Liver (tissue), 10 donors: ENCODE results near the gene MCCD1. TPM values are rescaled to one million over a fixed set of nuclear protein-coding genes. Genes with fewer than 3 reads are reported as not detected.

Experiments used
- DNase-seq: peaks from one replicate; pipeline ENCODE4 v3.0.0-alpha.2; 2017; ENCODE audit warnings: low spot score
- H3K27ac ChIP-seq, 2 donors: one replicate each; pipeline ENCODE4 v1.7.0; 2013; ENCODE audit warnings: inconsistent platforms in 2 of 2, low read length in 2 of 2, control low read depth in 1 of 2, low read depth in 1 of 2, mild to moderate bottlenecking in 1 of 2
- H3K27me3 ChIP-seq, 4 donors: one replicate each; pipeline versions ENCODE4 v1.6.1 to v1.7.0; 2013; ENCODE audit warnings: low read length in 3 of 4, inconsistent platforms in 1 of 4, mild to moderate bottlenecking in 1 of 4, moderate library complexity in 1 of 4; ENCODE audit not compliant: control insufficient read depth in 4 of 4, insufficient read depth in 4 of 4
- H3K36me3 ChIP-seq, 4 donors: one replicate each; pipeline versions ENCODE4 v1.6.1 to v1.7.0; 2013; ENCODE audit warnings: low read length in 3 of 4, mild to moderate bottlenecking in 3 of 4, low read depth in 1 of 4, moderate library complexity in 1 of 4; ENCODE audit not compliant: control insufficient read depth in 4 of 4, insufficient read depth in 3 of 4
- H3K4me1 ChIP-seq, 4 donors: one replicate each; pipeline versions ENCODE4 v1.6.1 to v1.7.0; 2013; ENCODE audit warnings: low read length in 3 of 4, mild to moderate bottlenecking in 3 of 4, moderate library complexity in 1 of 4; ENCODE audit not compliant: control insufficient read depth in 4 of 4, insufficient read depth in 4 of 4
- H3K4me3 ChIP-seq, 3 donors: one replicate each; pipeline versions ENCODE4 v1.6.1 to v1.7.0; 2013; ENCODE audit warnings: low read length in 3 of 3, control low read depth in 1 of 3, low read depth in 1 of 3, mild to moderate bottlenecking in 1 of 3
- H3K9ac ChIP-seq, 2 donors: one replicate each; pipeline ENCODE4 v1.7.0; 2013; ENCODE audit warnings: low read length in 2 of 2, mild to moderate bottlenecking in 2 of 2, moderate library complexity in 2 of 2, control low read depth in 1 of 2, low read depth in 1 of 2
- H3K9me3 ChIP-seq, 4 donors: one replicate each; pipeline versions ENCODE4 v1.6.1 to v1.7.0; 2013; ENCODE audit warnings: low read length in 3 of 4; ENCODE audit not compliant: control insufficient read depth in 4 of 4
- FOXA2 ChIP-seq: IDR thresholded peaks from 2 replicates; pipeline ENCODE4 v1.6.1; 2016; ENCODE audit warnings: antibody characterized with exemption
- GABPA ChIP-seq, 2 donors: IDR thresholded peaks in 1 of 2; conservative IDR thresholded peaks in 1 of 2; 2 replicates each; pipeline ENCODE4 v1.6.1; 2016; ENCODE audit warnings: antibody characterized with exemption in 2 of 2, mild to moderate bottlenecking in 1 of 2, moderate library complexity in 1 of 2
- HNF4G ChIP-seq: IDR thresholded peaks from 2 replicates; pipeline ENCODE4 v1.6.1; 2016; ENCODE audit warnings: antibody characterized with exemption
- WGBS: extraction: QIAGEN DNeasy Blood & Tissue Kit; methylation state at CpG from one replicate; pipeline ENCODE4 v1.1.7; 2013; 5-methylcytosine and 5-hydroxymethylcytosine counted together
- polyA plus RNA-seq, 2 donors: library from polyadenylated mRNA; stranded (reverse) in 1 of 2; unstranded in 1 of 2; fragments of 200-250 nt in 1 of 2; fragments of >200 nt in 1 of 2; fragmentation: Nextera tagmentation in 1 of 2; extraction: Ambion mirVana in 1 of 2; gene quantifications; one replicate each; pipeline versions ENCODE4 v1.2.1 to v1.2.3, GENCODE V29; 2013 to 2015
- small RNA-seq: library from RNA; depleted of rRNA; stranded (forward); fragments of <200 nt; gene quantifications from one replicate; pipeline ENCODE3, GENCODE V24; 2014
- total RNA-seq, 2 donors: library from RNA; depleted of rRNA; stranded (reverse); fragments of >200 nt; gene quantifications; one replicate each; pipeline ENCODE4 v1.2.3, GENCODE V29; 2014
- TF ChIP-seq, protein P1 (sequence below): IDR thresholded peaks from 2 replicates; pipeline ENCODE4 v1.6.1; 2016; ENCODE audit warnings: antibody characterized with exemption, mild to moderate bottlenecking
- donor health status: healthy.
- donor health status: healthy.
- donor health status: healthy.
- donor health status: healthy.
- donor health status: healthy.

The MCCD1 gene
- total and polyA plus RNA-seq, 4 donors, result 0.56 TPM; not detected in 3

DNA sequence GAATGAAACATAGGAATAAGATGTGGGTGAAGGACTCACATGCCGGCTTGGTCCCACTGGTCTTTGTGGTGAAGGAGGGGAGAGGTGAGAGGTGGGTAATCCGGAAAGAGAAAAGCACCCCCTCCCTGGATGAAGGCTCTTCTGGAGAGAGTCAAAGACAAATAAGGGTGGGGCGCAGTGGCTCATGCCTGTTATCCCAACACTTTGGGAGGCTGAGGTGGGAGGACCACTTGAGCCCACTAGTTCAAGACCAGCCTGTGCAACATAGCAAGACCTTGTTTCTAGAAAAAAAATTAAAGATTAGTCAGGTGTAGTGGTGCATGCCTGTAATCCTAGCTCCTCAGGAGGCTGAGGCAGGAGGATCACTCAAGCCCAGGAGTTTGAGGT lies 50.4 kb downstream of the MCCD1 start:
- TF ChIP-seq HNF4G (no peak), GABPA (IDR thresholded peaks at IDR 0.05 in 1 of 2, conservative IDR thresholded peaks at IDR 0.05 in 1 of 2) (no peak), FOXA2 (no peak)
- TF ChIP-seq, protein P1, sequence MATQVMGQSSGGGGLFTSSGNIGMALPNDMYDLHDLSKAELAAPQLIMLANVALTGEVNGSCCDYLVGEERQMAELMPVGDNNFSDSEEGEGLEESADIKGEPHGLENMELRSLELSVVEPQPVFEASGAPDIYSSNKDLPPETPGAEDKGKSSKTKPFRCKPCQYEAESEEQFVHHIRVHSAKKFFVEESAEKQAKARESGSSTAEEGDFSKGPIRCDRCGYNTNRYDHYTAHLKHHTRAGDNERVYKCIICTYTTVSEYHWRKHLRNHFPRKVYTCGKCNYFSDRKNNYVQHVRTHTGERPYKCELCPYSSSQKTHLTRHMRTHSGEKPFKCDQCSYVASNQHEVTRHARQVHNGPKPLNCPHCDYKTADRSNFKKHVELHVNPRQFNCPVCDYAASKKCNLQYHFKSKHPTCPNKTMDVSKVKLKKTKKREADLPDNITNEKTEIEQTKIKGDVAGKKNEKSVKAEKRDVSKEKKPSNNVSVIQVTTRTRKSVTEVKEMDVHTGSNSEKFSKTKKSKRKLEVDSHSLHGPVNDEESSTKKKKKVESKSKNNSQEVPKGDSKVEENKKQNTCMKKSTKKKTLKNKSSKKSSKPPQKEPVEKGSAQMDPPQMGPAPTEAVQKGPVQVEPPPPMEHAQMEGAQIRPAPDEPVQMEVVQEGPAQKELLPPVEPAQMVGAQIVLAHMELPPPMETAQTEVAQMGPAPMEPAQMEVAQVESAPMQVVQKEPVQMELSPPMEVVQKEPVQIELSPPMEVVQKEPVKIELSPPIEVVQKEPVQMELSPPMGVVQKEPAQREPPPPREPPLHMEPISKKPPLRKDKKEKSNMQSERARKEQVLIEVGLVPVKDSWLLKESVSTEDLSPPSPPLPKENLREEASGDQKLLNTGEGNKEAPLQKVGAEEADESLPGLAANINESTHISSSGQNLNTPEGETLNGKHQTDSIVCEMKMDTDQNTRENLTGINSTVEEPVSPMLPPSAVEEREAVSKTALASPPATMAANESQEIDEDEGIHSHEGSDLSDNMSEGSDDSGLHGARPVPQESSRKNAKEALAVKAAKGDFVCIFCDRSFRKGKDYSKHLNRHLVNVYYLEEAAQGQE, result no peak
- H3K27me3 ChIP-seq, result no peaks in the 10 kb centered on the region
- H3K9me3 ChIP-seq, result no peaks in the 10 kb centered on the region
- peaks cover 0 to 16% (median 6%) of the 10 kb centered on the region in 4 donors for H3K4me1 ChIP-seq
- H3K27ac ChIP-seq, result no peak overlapping the region
- no peak overlapping the region for H3K9ac ChIP-seq
- DNase-seq, result no peak
- H3K4me3 ChIP-seq, result no peak overlapping the region
- 92% methylated on average over 3 of the region's 3 CpGs for WGBS
- H3K36me3 ChIP-seq, result no peaks in the 10 kb centered on the region

Small RNAs within 50 kb of the gene (small RNA-seq; reads per million reads assigned to genes)
- gene AL663061.1 (not detected), gene RF00019 (not detected), gene SNORD117 (207 reads per million, percentile 98 among the genes with 10 or more reads in this experiment), gene SNORD84 (not detected)

Other genes with a start within 250 kb of the MCCD1 start
- gene HLA-B, start 171.8 kb upstream of the MCCD1 start, total RNA-seq, result 100 to 1,000 TPM; 341 to 369 TPM
- 100 to 1,000 TPM; 464 to 864 TPM for gene HLA-B, start 171.8 kb upstream of the MCCD1 start, polyA plus RNA-seq
- 1 to 10 TPM; 3.3 to 9.1 TPM for gene MICA, start 125.4 kb upstream of the MCCD1 start, total RNA-seq
- gene MICA, start 125.4 kb upstream of the MCCD1 start, polyA plus RNA-seq, result 1 to 10 TPM; 3.2 to 5.0 TPM
- gene MICB, start 30.8 kb upstream of the MCCD1 start, total RNA-seq, result 1 to 10 TPM; 1.8 to 4.9 TPM
- gene MICB, start 30.8 kb upstream of the MCCD1 start, polyA plus RNA-seq, result under 1 TPM; 0.19 to 0.66 TPM
- 100 to 1,000 TPM; 151 to 254 TPM for gene DDX39B, start 13.0 kb downstream of the MCCD1 start, total RNA-seq
- 100 to 1,000 TPM in 1 of 2 donors, 10 to 100 TPM in 1; 75.0 to 120 TPM for gene DDX39B, start 13.0 kb downstream of the MCCD1 start, polyA plus RNA-seq
- gene ATP6V1G2, start 17.6 kb downstream of the MCCD1 start, total RNA-seq, result under 1 TPM; 0.14 to 0.17 TPM
- under 1 TPM; 0.35 to 0.36 TPM for gene ATP6V1G2, start 17.6 kb downstream of the MCCD1 start, polyA plus RNA-seq
- 1 to 10 TPM; 6.7 to 8.0 TPM for gene NFKBIL1, start 18.6 kb downstream of the MCCD1 start, total RNA-seq
- gene NFKBIL1, start 18.6 kb downstream of the MCCD1 start, polyA plus RNA-seq, result 1 to 10 TPM; 3.3 to 9.6 TPM
- not detected for gene LTA, start 43.3 kb downstream of the MCCD1 start, total RNA-seq
- under 1 TPM in 1 of 2 donors, not detected in 1; 0.05 TPM for gene LTA, start 43.3 kb downstream of the MCCD1 start, polyA plus RNA-seq
- gene TNF, start 46.6 kb downstream of the MCCD1 start, total RNA-seq, result under 1 TPM; 0.19 to 0.42 TPM
- gene TNF, start 46.6 kb downstream of the MCCD1 start, polyA plus RNA-seq, result under 1 TPM in 1 of 2 donors, not detected in 1; 0.06 TPM
- gene LTB, start 53.5 kb downstream of the MCCD1 start, total RNA-seq, result 1 to 10 TPM in 1 of 2 donors, under 1 TPM in 1; 0.67 to 5.3 TPM
- 1 to 10 TPM; 1.4 to 1.7 TPM for gene LTB, start 53.5 kb downstream of the MCCD1 start, polyA plus RNA-seq
- gene LST1, start 57.3 kb downstream of the MCCD1 start, total RNA-seq, result 10 to 100 TPM; 10.4 to 24.6 TPM
- 10 to 100 TPM; 11.6 to 15.3 TPM for gene LST1, start 57.3 kb downstream of the MCCD1 start, polyA plus RNA-seq
- under 1 TPM in 1 of 2 donors, not detected in 1; 0.42 TPM for gene NCR3, start 64.0 kb downstream of the MCCD1 start, total RNA-seq
- under 1 TPM; 0.14 to 0.71 TPM for gene NCR3, start 64.0 kb downstream of the MCCD1 start, polyA plus RNA-seq
- 10 to 100 TPM; 12.2 to 46.8 TPM for gene AIF1, start 86.3 kb downstream of the MCCD1 start, total RNA-seq
- gene AIF1, start 86.3 kb downstream of the MCCD1 start, polyA plus RNA-seq, result 10 to 100 TPM; 24.9 to 28.6 TPM
- 10 to 100 TPM; 27.2 to 31.9 TPM for gene PRRC2A, start 91.8 kb downstream of the MCCD1 start, total RNA-seq
- gene PRRC2A, start 91.8 kb downstream of the MCCD1 start, polyA plus RNA-seq, result 10 to 100 TPM; 21.9 to 39.3 TPM
- gene BAG6, start 123.7 kb downstream of the MCCD1 start, total RNA-seq, result 100 to 1,000 TPM; 109 to 119 TPM
- 100 to 1,000 TPM in 1 of 2 donors, 10 to 100 TPM in 1; 64.9 to 116 TPM for gene BAG6, start 123.7 kb downstream of the MCCD1 start, polyA plus RNA-seq
- gene APOM, start 126.9 kb downstream of the MCCD1 start, total RNA-seq, result 100 to 1,000 TPM in 1 of 2 donors, 10 to 100 TPM in 1; 89.8 to 164 TPM
- 100 to 1,000 TPM; 182 to 587 TPM for gene APOM, start 126.9 kb downstream of the MCCD1 start, polyA plus RNA-seq
- gene C6orf47, start 131.8 kb downstream of the MCCD1 start, total RNA-seq, result 10 to 100 TPM in 1 of 2 donors, 1 to 10 TPM in 1; 8.1 to 10.8 TPM
- gene C6orf47, start 131.8 kb downstream of the MCCD1 start, polyA plus RNA-seq, result 1 to 10 TPM; 2.0 to 6.7 TPM
- gene GPANK1, start 136.0 kb downstream of the MCCD1 start, total RNA-seq, result 10 to 100 TPM in 1 of 2 donors, 1 to 10 TPM in 1; 8.7 to 13.9 TPM
- 10 to 100 TPM in 1 of 2 donors, 1 to 10 TPM in 1; 7.6 to 13.8 TPM for gene GPANK1, start 136.0 kb downstream of the MCCD1 start, polyA plus RNA-seq
- 10 to 100 TPM; 58.1 to 60.5 TPM for gene CSNK2B, start 137.1 kb downstream of the MCCD1 start, total RNA-seq
- gene CSNK2B, start 137.1 kb downstream of the MCCD1 start, polyA plus RNA-seq, result 100 to 1,000 TPM in 1 of 2 donors, 10 to 100 TPM in 1; 93.5 to 108 TPM
- gene LY6G5B, start 141.0 kb downstream of the MCCD1 start, total RNA-seq, result 1 to 10 TPM; 1.4 to 5.9 TPM
- 1 to 10 TPM; 1.2 to 2.8 TPM for gene LY6G5B, start 141.0 kb downstream of the MCCD1 start, polyA plus RNA-seq
- gene LY6G5C, start 152.1 kb downstream of the MCCD1 start, total RNA-seq, result 1 to 10 TPM in 1 of 2 donors, under 1 TPM in 1; 0.59 to 1.1 TPM
- gene LY6G5C, start 152.1 kb downstream of the MCCD1 start, polyA plus RNA-seq, result 1 to 10 TPM; 1.1 to 2.5 TPM
- gene ABHD16A, start 174.4 kb downstream of the MCCD1 start, total RNA-seq, result 10 to 100 TPM; 39.1 to 59.4 TPM
- gene ABHD16A, start 174.4 kb downstream of the MCCD1 start, polyA plus RNA-seq, result 10 to 100 TPM; 26.6 to 30.8 TPM
- 1 to 10 TPM in 1 of 2 donors, under 1 TPM in 1; 0.08 to 3.2 TPM for gene LY6G6F, start 177.9 kb downstream of the MCCD1 start, total RNA-seq
- gene LY6G6F, start 177.9 kb downstream of the MCCD1 start, polyA plus RNA-seq, result not detected
- not detected for gene LY6G6D, start 186.4 kb downstream of the MCCD1 start, total RNA-seq
- gene LY6G6D, start 186.4 kb downstream of the MCCD1 start, polyA plus RNA-seq, result not detected
- not detected for gene LY6G6C, start 192.8 kb downstream of the MCCD1 start, total RNA-seq
- gene LY6G6C, start 192.8 kb downstream of the MCCD1 start, polyA plus RNA-seq, result not detected
- 10 to 100 TPM in 1 of 2 donors, under 1 TPM in 1; 0.08 to 10.7 TPM for gene MPIG6B, start 194.4 kb downstream of the MCCD1 start, total RNA-seq
- under 1 TPM; 0.15 to 0.33 TPM for gene MPIG6B, start 194.4 kb downstream of the MCCD1 start, polyA plus RNA-seq
- 10 to 100 TPM; 23.8 to 31.4 TPM for gene DDAH2, start 200.3 kb downstream of the MCCD1 start, total RNA-seq
- gene DDAH2, start 200.3 kb downstream of the MCCD1 start, polyA plus RNA-seq, result 10 to 100 TPM; 19.8 to 22.6 TPM
- 100 to 1,000 TPM in 1 of 2 donors, 10 to 100 TPM in 1; 56.5 to 124 TPM for gene CLIC1, start 207.6 kb downstream of the MCCD1 start, total RNA-seq
- gene CLIC1, start 207.6 kb downstream of the MCCD1 start, polyA plus RNA-seq, result 10 to 100 TPM; 63.7 to 65.2 TPM
- 1 to 10 TPM; 5.9 to 6.4 TPM for gene MSH5, start 211.0 kb downstream of the MCCD1 start, total RNA-seq
- gene MSH5, start 211.0 kb downstream of the MCCD1 start, polyA plus RNA-seq, result 1 to 10 TPM; 1.2 to 2.2 TPM
- gene SAPCD1, start 233.7 kb downstream of the MCCD1 start, total RNA-seq, result 1 to 10 TPM in 1 of 2 donors, under 1 TPM in 1; 0.59 to 2.6 TPM
- under 1 TPM in 1 of 2 donors, not detected in 1; 0.68 TPM for gene SAPCD1, start 233.7 kb downstream of the MCCD1 start, polyA plus RNA-seq
- gene VWA7, start 248.4 kb downstream of the MCCD1 start, total RNA-seq, result 1 to 10 TPM in 1 of 2 donors, under 1 TPM in 1; 0.17 to 2.0 TPM
- 1 to 10 TPM in 1 of 2 donors, under 1 TPM in 1; 0.81 to 1.0 TPM for gene VWA7, start 248.4 kb downstream of the MCCD1 start, polyA plus RNA-seq